GM18907 (cell line): Measurements from ENCODE around the gene GAN.

ENCODE experiments used
- ATAC-seq: cut with Tn5 transposase; IDR thresholded peaks from one replicate; pipeline ENCODE4 v1.9.1; 2021; ENCODE audit warnings: mild to moderate bottlenecking, moderate library complexity; ENCODE audit not compliant: unreplicated experiment

The GAN gene, protein sequence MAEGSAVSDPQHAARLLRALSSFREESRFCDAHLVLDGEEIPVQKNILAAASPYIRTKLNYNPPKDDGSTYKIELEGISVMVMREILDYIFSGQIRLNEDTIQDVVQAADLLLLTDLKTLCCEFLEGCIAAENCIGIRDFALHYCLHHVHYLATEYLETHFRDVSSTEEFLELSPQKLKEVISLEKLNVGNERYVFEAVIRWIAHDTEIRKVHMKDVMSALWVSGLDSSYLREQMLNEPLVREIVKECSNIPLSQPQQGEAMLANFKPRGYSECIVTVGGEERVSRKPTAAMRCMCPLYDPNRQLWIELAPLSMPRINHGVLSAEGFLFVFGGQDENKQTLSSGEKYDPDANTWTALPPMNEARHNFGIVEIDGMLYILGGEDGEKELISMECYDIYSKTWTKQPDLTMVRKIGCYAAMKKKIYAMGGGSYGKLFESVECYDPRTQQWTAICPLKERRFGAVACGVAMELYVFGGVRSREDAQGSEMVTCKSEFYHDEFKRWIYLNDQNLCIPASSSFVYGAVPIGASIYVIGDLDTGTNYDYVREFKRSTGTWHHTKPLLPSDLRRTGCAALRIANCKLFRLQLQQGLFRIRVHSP

DNA sequence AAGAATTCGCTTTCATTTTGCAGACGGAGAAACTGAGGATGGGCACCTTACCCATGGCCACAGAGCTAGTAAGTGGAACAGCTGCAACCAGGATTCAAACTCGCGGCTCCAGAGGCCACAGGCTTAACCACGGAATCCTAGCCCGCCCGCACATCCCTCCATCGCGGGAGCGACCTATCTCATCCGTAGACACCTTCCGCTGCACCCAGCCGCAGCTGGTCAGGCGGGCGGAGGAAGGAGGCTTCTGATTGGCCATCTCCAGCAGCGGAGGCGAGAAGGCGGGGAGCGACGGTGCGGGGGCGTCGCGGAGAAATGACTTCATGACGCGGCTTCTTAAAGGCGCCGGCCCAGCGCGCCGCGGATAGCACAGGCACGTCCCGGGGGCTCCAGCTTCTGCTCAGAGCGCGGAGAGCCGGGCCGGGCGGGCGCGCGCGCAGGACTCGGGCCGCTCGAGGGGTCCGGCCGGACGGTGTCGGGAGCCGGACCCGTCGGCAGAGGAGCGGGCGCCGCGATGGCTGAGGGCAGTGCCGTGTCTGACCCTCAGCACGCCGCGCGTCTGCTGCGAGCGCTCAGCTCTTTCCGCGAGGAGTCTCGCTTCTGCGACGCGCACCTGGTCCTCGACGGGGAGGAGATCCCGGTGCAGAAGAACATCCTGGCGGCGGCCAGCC lies at the start of gene GAN:
GAN (plus strand) TSS at position 360 of the 668 bp plus-strand sequence; CDS start at position 512, 152 bp downstream.
- peak; percentile 96 for ATAC-seq

DNA sequence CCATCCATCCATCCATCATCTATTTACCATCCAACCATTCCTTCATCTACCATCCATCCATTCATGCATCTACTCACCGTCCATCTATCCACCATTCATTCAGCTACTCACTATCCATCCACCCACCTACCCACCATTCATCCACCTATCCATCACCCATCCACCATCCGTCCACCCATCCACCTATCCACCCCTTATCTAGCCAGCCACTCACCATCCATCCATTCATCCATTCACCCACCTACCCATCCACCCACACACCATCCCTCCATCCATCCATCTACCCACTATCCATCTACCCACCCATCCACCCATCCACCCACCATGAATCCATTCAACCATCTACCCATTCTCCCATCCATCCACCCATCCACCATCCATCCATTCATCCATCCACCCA lies 49.7 kb upstream of the GAN start:
- ATAC-seq = no peak

DNA sequence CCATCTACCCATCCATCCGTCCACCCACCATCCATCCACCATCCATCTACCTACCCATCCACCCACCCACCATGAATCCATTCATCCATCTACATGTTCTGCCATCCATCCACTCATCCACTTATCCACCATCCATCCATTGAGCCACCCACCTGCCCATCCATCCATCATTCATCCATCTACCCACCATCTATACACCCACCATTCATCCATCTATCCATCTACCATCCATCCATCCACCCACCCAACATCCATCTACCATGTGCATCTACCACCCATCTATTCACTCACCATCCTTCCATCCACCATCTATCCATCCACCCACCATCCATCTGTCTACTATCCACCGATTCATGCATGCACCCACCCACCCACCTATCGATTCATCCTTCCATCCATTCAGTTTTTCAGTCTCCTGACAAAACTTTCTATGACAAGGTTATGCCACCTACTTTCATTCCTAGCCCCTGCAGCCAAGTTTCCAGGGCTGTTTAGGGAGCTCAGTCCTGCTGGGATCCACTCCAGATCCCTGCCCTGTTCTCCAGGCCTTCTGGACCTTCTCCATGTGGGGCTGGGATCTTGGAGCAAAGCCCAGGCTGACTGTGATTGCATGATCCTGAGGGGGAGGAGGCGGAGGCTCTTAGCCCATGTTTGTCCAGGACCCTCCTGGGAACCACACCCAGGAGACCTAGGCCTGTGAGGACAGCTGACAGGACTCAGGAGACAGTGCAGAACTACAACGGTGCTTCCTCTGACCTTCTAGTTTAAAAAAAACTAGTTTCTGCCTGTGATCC lies 48.9 kb upstream of the GAN start:
- no peak for ATAC-seq

DNA sequence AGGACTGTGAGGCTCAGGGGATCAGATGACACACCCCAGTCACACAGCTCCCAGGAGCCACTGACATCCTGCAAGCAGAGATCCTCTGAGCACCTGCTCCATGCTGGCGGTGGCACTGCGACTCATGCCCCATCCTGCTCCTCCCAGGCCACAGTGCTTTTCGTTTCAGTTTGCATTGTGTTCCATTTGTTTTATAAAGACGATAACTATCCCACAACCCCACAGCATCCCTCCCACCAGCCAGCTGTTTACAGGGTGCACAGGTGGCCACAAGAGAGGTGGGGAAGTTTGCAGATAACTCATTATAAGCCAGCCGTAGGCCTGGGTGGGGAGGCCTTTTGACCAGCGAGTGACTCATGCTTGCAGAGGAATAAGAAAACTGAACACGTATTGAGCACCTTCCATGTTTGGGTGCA lies 48.1 kb upstream of the GAN start:
- no peak for ATAC-seq

DNA sequence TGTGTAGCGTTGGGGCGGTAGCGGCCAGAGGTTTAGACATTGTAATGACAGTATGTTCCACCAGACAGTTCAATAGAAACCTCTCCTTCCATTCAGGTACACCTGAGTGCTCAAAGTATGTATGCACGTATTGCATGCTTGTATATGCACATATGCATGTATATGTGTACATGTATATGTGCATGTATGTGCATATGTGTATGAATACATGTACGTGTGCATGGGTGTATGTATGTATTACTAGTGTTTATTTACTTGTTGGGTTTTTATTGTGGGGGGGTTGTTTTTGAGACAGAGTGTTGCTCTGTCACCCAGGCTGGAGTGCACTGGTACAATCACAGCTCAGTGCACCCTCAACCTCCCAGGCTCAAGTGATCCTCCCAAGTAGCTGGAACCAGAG lies 46.3 kb upstream of the GAN start:
- no peak for ATAC-seq

DNA sequence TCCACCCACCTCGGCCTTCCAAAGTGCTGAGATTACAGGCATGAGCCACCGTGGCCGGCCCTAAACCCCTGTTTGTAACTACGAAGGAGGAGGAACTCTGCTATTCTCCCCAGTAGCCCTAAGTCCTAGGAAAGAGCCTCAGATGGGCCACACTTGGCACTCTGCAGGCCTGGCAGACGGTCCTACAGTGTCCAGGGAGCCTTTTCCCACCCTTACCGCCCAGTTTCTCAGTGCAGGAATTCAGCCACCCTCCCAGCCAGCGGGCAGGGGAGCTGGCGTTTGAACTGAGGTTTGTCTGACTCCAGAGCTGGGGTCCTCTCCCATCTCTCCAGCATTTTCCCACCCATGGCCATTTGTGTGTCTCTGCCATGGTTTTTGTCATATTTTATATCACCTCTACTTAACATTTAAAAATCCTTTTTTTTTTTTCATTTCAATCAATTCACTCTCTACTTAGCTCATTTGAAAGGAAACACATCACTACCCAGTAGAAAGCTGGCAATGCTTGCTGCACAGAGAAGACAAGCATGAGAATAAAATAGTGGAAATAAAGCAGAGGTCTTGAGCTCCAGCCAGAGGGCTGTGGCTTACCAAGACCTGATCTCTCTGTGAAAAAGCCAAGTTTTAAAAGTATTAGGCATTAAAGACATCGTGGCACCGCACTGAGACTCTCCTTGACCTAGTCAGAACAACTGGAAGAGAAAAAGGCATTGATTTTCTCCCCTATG lies 41.4 kb upstream of the GAN start:
- no peak for ATAC-seq

DNA sequence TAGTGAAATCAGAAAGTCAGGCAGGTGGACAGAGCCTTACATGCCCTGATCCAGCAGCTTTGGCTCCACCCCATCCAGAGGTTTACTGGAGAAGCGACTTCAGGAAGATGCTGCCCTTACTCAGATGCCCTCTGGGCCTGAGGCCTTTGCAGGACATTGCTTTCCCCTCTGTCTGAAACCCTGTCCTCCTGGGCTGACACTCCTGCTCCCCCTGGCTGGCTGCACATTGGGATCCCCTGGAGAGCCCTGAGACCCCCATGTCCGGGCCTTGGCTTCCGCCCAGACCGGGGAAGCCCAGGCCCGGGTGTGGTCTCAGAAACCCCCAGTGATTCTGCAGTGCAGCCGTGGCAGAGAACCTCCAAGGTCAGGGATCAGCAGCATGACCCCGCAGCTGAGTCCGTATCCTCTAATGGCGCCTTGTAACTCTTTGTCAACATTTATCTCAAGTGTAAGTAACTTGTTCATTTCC lies 39.7 kb upstream of the GAN start:
- ATAC-seq = no peak

DNA sequence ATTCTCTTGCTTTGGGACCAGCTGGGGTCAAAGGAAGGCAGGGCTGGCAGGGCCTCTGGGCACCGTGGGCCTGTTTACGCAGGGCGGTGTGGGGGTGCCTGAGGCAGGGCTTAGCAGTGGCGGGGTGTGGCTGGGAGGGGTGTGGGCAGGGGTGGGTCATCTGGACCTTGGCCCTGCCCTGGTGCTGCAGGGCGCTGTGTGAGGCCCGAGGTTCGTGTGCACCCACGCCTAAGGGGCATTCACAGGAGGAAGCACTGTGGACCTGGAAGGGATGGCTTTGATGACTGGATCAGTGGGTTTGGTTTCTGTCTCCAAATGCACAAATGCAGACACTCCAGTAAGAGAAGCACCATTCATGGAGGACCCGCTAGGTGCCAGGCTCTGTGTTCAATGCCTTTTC lies 39.0 kb upstream of the GAN start:
- ATAC-seq = no peak

DNA sequence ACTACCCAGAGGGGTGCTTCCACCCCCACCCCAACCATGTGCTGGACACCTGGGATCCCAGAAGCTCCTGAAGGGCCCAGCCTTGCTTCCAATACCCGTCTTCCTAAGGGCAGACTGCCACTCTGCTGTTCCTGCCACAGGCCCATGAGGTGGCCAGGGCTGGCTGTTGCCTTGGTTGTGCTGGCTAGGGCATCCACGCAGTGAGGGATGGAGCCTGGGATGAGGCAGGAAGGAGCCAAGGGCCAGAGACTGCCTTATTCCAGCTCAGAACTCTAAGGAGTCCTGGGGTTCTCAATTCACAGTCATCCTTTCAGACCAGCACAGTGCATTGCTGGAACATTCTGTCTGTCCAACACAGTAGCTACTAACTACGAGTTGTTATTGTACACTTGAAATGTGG lies 38.4 kb upstream of the GAN start:
- ATAC-seq = no peak

DNA sequence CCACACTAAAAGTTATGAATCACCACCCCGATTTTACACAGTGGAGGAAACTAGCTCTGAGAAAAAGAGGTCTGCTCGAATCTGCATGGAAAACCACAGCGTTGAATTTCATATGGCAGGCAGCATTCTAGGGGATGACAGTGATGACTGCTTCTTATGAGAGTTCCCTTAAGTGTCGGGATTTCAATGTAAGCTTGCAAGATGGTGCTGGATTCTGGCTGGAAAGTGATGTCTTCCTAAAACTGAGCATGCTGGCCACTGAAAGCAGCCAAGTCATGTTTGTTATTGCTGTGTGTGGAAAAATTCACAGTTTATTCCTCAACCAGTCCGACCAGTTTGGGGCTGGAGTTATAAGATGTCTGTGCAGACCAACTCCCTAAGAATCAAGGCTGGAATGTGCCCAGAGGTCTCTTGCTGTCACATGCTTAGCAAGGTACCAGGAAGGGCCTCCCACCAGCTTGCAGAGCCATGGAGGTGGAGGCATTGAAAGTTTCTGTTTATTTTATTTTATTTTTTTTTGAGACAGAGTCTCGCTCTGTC lies 37.2 kb upstream of the GAN start:
- no peak for ATAC-seq

DNA sequence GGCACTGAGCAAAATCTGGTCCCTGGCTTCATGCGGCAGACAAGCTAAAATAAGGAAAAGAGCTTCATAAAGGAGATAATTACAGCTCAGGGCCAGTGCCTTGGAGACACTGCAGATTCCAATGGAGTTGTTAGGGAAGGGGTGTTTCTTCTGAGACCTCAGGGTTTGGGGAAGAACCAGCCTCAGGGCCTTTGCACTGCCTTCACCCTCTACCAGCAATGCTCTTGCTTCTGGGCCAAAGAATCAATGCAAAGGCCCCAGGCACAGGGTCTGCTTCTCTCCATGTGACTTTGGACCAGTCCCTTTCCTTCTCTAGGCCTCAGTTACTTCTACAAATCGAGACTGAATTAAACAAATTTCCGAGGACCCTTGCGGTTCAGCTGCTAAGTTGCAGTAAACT lies 36.2 kb upstream of the GAN start:
- no peak for ATAC-seq

DNA sequence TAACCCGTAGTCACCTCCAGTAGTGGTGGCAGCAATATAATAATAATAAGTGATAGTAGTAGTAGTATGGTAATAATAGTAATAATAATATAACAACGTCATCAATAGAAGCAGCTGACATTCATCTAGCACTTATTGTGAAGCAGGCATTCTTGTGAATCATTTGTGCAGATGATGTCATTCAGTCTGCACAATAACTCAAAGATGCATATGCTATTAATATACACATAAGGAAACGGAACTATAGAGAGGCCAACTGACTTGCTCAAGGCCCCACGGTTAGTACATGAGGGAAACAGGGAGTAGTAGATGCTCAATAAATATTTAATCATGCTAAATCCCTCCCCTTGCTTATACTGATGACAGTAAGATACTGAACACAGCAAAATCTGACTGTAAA lies 35.4 kb upstream of the GAN start:
- no peak for ATAC-seq

DNA sequence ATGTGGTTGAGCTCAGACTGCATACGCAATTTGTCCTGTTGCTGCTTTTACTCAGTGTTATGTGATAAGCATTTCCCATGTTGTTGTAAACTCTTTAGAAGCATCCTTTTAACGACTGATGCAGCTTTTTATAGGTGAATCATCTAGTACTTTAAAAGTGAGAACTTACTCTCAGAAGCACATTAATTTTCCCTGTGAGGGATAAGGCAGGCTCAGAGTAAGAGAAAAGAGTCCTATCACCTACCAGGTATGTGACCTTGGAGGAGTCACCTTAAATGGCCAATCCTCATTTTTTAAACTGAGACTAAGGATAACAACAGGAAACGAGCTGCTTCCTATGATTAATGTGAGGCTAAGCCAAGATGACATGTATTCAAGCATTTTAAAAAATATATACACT lies 34.4 kb upstream of the GAN start:
- ATAC-seq = no peak

DNA sequence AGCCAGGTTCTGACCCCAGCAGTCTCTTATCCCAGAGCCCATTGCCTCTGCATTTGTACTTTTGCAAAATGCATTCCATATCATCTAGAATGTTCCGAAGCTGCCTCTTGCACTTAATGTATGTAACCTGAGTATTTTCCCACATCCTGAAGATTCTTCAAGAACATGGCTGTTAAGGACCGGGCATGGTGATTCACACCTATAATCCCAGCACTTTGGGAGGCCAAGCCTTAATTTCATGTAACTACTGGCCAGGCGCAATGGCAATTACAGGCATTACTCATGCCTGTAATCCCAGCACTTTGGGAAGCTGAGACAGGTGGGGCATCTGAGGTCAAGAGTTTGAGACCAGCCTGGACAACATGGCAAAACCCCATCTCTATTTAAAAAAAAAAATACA lies 31.7 kb upstream of the GAN start:
- ATAC-seq = no peak

DNA sequence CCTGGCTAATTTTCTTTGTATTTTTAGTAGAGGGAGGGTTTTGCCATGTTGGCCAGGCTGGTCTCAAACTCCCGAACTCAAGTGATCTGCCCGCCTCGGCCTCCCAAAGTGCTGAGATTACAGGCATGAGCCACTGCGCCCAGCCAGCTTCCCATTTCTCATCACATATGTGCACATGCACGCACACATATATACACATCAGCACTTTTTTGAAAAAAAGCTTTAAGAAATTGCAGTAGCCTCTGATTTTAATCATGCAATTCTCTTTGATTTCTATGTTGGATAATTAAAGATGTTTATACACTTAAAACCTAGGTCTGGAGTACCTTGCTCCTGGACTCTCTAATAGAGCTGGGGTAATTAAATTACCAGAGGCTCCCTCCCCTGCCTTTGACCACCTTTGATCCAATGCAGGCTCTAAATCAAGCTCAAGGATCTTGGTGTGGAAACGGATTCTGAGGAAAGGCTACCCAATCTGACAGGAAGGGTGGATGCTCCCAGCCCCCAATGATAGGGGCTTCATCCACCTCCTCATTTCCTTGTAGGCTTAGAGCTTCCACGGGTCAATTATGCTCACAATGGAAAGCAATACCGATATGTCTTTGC lies 29.7 kb upstream of the GAN start:
- no peak for ATAC-seq

DNA sequence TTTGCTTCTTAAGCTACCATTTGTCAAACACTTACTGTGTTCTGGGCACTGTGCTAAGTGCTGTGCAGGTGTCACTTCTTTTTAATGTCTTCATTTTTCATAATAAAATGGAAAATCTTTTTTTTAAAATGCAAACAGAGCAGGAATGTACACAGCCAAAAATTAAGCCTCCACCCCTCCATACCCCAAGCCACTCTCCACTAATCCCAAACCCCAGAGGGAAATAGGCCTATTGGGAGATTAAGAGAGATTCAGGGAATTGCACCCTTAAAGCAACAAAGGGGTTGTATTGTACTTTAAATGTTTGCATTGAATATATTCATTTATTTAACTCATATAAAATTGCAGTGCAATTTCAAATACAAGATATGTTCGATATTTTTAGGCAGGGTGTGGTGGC lies 28.6 kb upstream of the GAN start:
- no peak for ATAC-seq

DNA sequence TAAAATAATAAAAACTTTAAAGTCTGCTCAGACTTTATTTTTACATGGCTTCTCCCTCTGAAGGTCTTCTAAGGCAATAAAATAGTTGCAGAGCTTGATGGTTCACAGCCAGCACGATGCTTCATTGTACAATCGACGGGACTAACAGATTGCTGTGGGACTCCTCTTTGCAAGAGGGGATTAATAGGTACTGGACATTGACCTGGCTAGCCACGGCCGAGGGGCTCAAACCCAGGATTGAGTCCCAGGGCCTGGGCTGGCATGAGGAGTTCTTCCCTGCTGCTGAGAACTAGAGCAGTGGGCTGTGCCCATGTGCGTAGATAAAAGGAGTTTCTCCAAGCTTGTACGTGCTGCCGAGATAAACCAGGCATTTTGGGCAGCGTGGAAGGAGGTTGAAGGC lies 23.6 kb upstream of the GAN start:
- no peak for ATAC-seq

DNA sequence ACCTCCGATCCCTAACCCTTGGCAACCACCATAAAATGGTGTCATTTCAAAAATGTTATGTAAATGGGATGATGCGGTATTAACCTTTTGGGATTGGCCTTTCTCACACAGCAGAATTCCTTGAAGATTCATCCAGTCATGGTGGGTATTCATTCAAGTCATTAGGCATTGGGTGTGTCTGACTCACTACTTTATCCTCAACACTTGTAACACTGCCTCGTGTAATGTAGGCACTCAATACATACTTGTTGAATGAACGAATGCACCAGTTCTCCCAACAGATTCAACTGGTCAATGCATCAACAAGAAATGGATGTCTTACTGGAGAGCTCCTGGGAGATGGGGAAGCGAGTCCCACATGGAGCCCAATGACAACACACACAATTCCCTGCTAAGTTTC lies 21.8 kb upstream of the GAN start:
- ATAC-seq = no peak

DNA sequence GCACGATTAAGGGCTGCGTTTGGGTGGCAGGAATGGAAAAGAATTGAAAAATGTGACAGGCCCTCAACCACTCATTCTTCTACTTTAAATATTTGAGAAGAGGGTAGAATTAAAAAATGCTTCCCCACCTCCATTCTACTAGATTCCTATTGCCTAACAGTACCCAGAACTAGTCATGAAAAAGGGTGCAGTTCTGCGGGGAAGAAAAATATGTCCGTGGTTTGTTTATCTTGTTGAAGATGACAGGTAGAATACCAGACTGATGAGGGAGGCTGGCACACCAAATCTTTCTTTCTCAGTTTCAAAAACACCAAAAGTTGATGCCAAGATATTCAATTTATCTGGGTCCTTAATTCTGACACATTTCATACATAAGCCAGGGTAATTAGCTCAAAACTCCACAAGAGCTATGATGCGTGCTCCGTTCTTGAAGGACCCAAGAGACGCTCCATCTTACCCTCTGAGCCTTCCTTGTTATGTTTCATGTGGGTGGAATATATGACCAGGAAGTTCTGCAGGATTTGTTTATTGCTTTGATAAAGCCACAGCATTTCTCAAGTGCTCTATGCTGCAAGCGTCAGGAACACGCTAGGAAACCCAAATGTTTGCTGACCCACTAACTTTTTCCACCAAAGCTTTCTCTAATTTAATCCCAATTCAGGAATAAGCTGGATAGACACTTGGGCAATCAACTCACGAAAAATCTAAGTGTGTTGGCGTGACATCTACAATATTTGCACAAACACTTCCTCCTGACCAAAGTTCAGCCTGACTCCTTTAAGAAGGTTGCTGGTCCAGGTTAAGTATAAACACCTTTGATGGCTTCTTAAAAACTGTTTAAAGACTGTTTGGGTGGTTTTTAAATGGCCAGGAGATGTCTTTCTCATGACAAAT lies 20.6 kb upstream of the GAN start:
- ATAC-seq = no peak
